Astrocyte of the spinal cord (primary cell): Measurements from ENCODE around the gene CTNNBL1.

Experiments used
- DNase-seq: peaks from one replicate; pipeline ENCODE4 v3.0.0; 2011; ENCODE audit warnings: low read depth, low spot score
- H3K4me3 ChIP-seq: 2 replicates; pipeline ENCODE4 v1.5.1; 2011; ENCODE audit warnings: low read depth, mild to moderate bottlenecking, low read length, moderate library complexity
- in situ Hi-C: cut with HindIII; loops from 2 replicates; pipeline ENCODE4 v1.10.0; 2017; ENCODE audit warnings: low sequenced_read_pairs
- TF ChIP-seq, protein P1 (sequence below): IDR thresholded peaks from 2 replicates; pipeline ENCODE4 v1.5.1; 2012; ENCODE audit warnings: low read depth, mild to moderate bottlenecking, low read length, inconsistent platforms

CTNNBL1 gene

DNA sequence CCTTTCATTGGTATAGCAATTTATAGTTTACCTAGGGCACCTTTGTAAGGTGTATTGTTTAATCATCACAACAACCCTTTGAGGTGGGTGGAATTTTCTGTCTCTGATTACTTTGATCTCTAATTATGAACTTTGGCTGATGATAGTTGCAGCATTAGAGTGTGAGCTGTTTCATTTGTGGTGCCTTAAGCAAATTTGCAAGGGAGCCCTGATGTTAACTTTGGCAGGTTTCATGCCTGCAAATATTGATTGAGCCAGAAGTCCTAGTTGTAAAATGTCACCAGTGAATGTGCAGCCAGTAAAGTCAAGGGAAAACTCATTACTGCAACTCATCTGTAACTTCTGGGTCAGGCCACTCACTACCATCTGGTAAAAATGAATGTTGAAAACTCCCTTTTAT is 29.8 kb downstream of the CTNNBL1 start:
- H3K4me3 ChIP-seq = no peak overlapping the region
- DNase-seq = no peak
- in situ Hi-C loops = no loop called here
- TF ChIP-seq, protein P1, sequence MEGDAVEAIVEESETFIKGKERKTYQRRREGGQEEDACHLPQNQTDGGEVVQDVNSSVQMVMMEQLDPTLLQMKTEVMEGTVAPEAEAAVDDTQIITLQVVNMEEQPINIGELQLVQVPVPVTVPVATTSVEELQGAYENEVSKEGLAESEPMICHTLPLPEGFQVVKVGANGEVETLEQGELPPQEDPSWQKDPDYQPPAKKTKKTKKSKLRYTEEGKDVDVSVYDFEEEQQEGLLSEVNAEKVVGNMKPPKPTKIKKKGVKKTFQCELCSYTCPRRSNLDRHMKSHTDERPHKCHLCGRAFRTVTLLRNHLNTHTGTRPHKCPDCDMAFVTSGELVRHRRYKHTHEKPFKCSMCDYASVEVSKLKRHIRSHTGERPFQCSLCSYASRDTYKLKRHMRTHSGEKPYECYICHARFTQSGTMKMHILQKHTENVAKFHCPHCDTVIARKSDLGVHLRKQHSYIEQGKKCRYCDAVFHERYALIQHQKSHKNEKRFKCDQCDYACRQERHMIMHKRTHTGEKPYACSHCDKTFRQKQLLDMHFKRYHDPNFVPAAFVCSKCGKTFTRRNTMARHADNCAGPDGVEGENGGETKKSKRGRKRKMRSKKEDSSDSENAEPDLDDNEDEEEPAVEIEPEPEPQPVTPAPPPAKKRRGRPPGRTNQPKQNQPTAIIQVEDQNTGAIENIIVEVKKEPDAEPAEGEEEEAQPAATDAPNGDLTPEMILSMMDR = no peak

DNA sequence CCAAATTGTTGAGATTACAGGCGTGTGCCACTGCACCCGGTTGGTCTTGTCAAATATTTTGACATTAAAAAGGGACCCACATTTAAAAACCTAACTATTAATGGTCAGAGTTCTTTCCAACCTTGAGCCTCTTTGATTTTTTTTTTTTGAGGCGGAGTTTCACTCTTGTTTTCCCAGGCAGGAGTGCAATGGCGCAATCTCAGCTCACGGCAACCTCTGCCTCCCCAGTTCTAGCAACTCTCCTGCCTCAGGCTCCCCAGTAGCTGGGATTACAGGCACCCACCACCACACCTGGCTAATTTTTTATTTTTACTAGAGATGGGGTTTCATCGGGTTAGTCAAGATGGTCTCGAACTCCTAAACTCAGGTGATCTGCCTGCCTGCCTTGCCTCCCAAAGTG is 31.3 kb downstream of the CTNNBL1 start:
- TF ChIP-seq, protein P1 = no peak
- in situ Hi-C loops = no loop called here
- H3K4me3 ChIP-seq = no peak overlapping the region
- no peak for DNase-seq

DNA sequence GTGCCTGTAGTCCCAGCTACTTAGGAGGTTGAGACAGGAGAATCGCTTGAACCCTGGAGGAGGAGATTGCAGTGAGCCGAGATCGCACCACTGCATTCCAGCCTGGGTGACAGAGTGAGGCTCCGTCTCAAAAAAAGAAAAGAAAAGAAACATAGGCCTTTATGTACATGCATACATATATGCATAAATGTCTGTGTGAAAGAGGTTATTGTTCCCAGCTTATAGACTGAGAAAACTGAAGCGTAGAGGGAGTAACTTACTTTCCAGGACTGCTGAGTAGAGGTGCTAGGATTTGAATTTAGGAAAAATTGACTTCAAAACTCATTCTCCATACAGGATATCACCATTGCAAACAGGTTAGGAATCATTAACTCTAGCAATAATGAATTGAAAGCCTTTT is 32.0 kb downstream of the CTNNBL1 start:
- H3K4me3 ChIP-seq = no peak overlapping the region
- in situ Hi-C loops = no loop called here
- TF ChIP-seq, protein P1 = no peak
- DNase-seq = no peak

DNA sequence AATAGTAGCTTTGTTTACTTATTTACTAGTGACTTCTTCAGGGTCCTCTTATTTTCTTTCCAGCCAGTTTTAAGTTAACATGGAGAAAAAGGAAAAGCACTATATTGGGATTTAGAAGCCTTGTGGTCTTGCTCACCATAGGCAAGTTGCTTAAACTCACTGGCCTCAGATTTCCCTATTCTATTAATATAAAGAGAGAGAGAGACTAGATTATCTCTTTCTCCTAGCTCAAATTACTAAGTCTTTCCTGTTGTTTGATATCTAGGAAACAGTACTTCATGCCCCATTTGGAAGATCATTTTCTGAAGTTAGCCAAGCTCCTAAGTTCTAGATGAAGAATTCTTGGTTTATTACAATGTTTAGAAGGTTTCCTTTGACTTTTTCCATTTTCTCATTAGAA is 32.5 kb downstream of the CTNNBL1 start:
- DNase-seq = no peak
- in situ Hi-C loops = no loop called here
- H3K4me3 ChIP-seq = no peak overlapping the region
- TF ChIP-seq, protein P1 = no peak

DNA sequence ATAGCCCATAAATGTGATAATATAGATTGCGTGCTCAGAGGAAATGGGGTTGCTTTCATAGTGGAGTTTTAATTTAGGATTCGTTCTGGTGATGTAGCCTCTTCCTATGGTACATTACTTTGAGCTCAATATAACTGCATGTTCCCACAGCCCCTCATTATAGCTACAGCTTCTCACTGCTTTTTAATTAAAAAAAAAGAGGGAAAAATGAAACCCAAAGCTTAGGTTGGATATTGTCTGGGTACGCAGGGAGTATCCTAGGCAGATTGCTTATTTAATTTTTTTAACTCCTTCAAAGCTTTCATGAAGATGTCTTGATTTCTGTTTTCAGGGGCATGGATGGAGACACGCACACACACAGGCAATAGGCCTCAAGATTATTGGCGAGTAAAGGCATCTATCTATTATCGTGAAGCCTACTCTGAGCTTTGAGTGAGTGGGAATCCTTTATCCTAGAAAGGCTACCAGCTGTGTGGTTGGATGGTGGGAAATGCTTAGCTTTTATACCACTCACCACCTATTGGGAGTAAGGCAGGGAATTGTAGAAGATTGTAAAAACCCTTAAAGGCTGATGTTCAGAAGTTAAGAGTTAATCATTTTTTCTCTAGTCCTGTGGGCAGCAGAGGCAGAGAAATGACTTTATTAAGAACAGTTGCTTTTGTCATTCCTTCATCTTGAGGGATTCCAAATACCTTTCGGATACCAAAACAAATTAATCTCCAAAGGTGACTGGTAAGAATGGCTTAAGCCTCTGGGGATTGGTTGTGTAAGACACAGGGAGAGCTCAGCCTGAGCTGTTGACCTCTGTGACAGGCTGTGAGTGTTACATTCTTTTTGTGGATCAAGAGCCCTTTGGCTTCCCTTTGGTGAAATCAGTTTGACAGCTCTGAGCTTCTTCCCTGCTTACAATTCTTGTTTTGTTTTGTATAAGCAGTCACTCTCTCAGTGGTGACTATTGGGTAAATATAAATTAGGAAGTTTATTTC is 33.4 kb downstream of the CTNNBL1 start:
- DNase-seq = no peak
- in situ Hi-C loops = no loop called here
- TF ChIP-seq, protein P1 = no peak
- H3K4me3 ChIP-seq = no peak overlapping the region

DNA sequence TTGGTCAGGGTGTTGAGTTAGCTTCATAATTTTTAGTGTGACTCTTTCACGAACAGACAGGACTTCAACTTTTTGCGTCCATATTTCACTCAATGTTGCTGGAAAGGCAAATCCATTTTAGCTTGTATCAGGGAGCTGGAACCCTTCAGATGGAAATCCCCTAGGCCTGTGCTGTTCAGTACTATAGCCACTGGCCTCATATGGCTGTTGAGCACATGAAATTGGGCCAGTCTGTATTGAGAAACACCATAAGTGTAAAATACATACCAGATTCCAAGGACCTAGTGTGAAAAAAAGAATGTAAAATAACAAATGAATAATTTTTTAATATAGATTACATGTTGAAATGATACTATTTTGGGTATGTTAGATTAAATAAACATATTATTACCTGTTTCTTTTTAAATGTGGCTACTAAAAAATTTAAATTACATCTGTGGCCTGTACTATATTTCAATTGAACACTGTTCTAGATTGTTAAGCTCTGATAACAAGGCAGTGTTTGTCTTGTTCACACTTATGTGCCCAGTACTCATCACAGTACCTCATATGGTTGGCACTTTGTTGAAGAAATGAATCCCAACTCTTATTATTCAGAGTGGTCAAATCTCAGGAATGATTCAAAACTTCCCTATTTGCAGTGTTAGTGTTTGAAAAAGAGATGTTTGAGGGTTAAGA is 34.3 kb downstream of the CTNNBL1 start:
- DNase-seq = no peak
- no peak overlapping the region for H3K4me3 ChIP-seq
- in situ Hi-C loops = no loop called here
- TF ChIP-seq, protein P1 = no peak
